B cell (primary cell): ENCODE results near the gene HTR7. TPM values are rescaled to one million over a fixed set of nuclear protein-coding genes. Genes with fewer than 3 reads are reported as not detected.
"Not testable (repeated sequence)": the region's sequence is repeated elsewhere in the genome, so short reads cannot be mapped to it uniquely, and the experiment has no call there.

Source experiments
- ATAC-seq: fragments of 200-7000 bp; cut with Tn5 transposase; one replicate; pipeline ENCODE4 v1.10.0; 2021; ENCODE audit warnings: low read depth, mild to moderate bottlenecking, moderate number of reproducible peaks, moderate library complexity
- CTCF ChIA-PET: fragments of 350-600 bp; sonication (Branson Sonifier 250); formaldehyde crosslinking; loops from one replicate; lab custom pipeline; 2021; ENCODE audit warnings: antibody characterized with exemption, inconsistent platforms; lab: Charles Lee
- POLR2A ChIA-PET: fragments of 350-600 bp; sonication (Branson Sonifier 250); formaldehyde crosslinking; loops from one replicate; lab custom pipeline; 2021; ENCODE audit warnings: antibody characterized with exemption; lab: Charles Lee
- DNase-seq: peaks from one replicate; pipeline ENCODE4 v3.0.0; 2013
- H2AFZ ChIP-seq: 2 replicates; pipeline ENCODE4 v1.6.1; 2012; ENCODE audit warnings: mild to moderate bottlenecking, low read depth, low read length; ENCODE audit not compliant: insufficient read depth, poor library complexity, severe bottlenecking
- H3K27ac ChIP-seq, 2 donors: 1 replicate in 1 of 2; 2 replicates in 1 of 2; pipeline ENCODE4 v1.5.1; 2012 to 2013; ENCODE audit warnings: low read length in 2 of 2, mild to moderate bottlenecking in 2 of 2, moderate library complexity in 1 of 2
- H3K27me3 ChIP-seq, 4 experiments: fragments of 200-600 bp in 1 of 4; sonication (generic) in 1 of 4; replicated peaks in 1 of 4; 1 replicate in 2 of 4; 2 replicates in 2 of 4; pipeline versions ENCODE4 v1.6.1 to v1.7.0; 2013 to 2016; ENCODE audit warnings: low read length in 3 of 4, mild to moderate bottlenecking in 2 of 4, mixed read lengths in 1 of 4, moderate library complexity in 1 of 4; ENCODE audit not compliant: insufficient read depth in 4 of 4, control insufficient read depth in 3 of 4; ENCODE audit errors: control extremely low read depth in 1 of 4
- H3K36me3 ChIP-seq, 2 experiments: replicated peaks in 1 of 2; 1 replicate in 1 of 2; 2 replicates in 1 of 2; pipeline versions ENCODE4 v1.6.1 to v1.7.1; 2013; ENCODE audit warnings: low read length in 1 of 2; ENCODE audit not compliant: insufficient read depth in 2 of 2, control insufficient read depth in 1 of 2; ENCODE audit errors: control extremely low read depth in 1 of 2, extremely low read depth in 1 of 2
- H3K4me1 ChIP-seq, 2 donors: fragments of 200-600 bp in 1 of 2; sonication (generic) in 1 of 2; 1 replicate in 1 of 2; 2 replicates in 1 of 2; pipeline versions ENCODE4 v1.5.1 to v1.6.1; 2013 to 2017; ENCODE audit warnings: low read length in 2 of 2; ENCODE audit not compliant: control insufficient read depth in 2 of 2, insufficient read depth in 2 of 2
- H3K4me2 ChIP-seq: replicated peaks from 2 replicates; pipeline ENCODE3; 2012; ENCODE audit warnings: mild to moderate bottlenecking, low read depth, low read length; ENCODE audit not compliant: poor library complexity, severe bottlenecking
- H3K4me3 ChIP-seq, 5 experiments: fragments of 200-600 bp in 1 of 5; sonication (generic) in 1 of 5; 1 replicate in 3 of 5; 2 replicates in 2 of 5; pipeline versions ENCODE4 v1.5.1 to v1.7.0; 2011 to 2016; ENCODE audit warnings: low read length in 4 of 5, mild to moderate bottlenecking in 4 of 5, low read depth in 2 of 5, control low read depth in 1 of 5, moderate library complexity in 1 of 5; ENCODE audit not compliant: insufficient read depth in 1 of 5; ENCODE audit errors: control extremely low read depth in 1 of 5, extremely low read depth in 1 of 5
- H3K79me2 ChIP-seq: fragments of 200-600 bp; sonication (generic); one replicate; pipeline ENCODE4 v1.6.0; 2016; ENCODE audit warnings: low read length; ENCODE audit not compliant: control insufficient read depth, insufficient read depth
- H3K9ac ChIP-seq: fragments of 200-600 bp; sonication (generic); 2 replicates; pipeline ENCODE4 v1.6.1; 2017; ENCODE audit warnings: mild to moderate bottlenecking, low read length, moderate library complexity
- H3K9me3 ChIP-seq, 3 donors: one replicate each; pipeline versions ENCODE4 v1.6.1 to v1.7.1; 2013; ENCODE audit warnings: low read length in 2 of 3; ENCODE audit not compliant: control insufficient read depth in 2 of 3, insufficient read depth in 1 of 3; ENCODE audit errors: control extremely low read depth in 1 of 3
- H4K20me1 ChIP-seq: 2 replicates; pipeline ENCODE4 v1.6.0; 2012; ENCODE audit warnings: mild to moderate bottlenecking, low read length; ENCODE audit not compliant: insufficient read depth, control insufficient read depth, poor library complexity, severe bottlenecking
- H3K27ac Mint-ChIP-seq: one replicate; pipeline ENCODE4 v1.8.0; 2021; ENCODE audit warnings: mixed read lengths
- H3K27me3 Mint-ChIP-seq: one replicate; pipeline ENCODE4 v1.8.0; 2021; ENCODE audit warnings: mixed read lengths
- H3K4me1 Mint-ChIP-seq: one replicate; pipeline ENCODE4 v1.8.0; 2021; ENCODE audit warnings: mixed read lengths
- H3K4me3 Mint-ChIP-seq: one replicate; pipeline ENCODE4 v1.8.0; 2021; ENCODE audit warnings: mixed read lengths
- H3K9me3 Mint-ChIP-seq: one replicate; pipeline ENCODE4 v1.8.0; 2022; ENCODE audit warnings: mixed read lengths; ENCODE audit not compliant: insufficient read depth
- EZH2 ChIP-seq: IDR thresholded peaks from 2 replicates; pipeline ENCODE4 v1.6.1; 2012; ENCODE audit warnings: borderline replicate concordance, low read depth, mild to moderate bottlenecking, moderate library complexity, low read length; ENCODE audit not compliant: insufficient read depth, poor library complexity, severe bottlenecking
- WGBS: methylation state at CpG from one replicate; pipeline ENCODE4 v1.1.5; 2013; ENCODE audit warnings: missing lambda C conversion rate; ENCODE audit not compliant: insufficient coverage; 5-methylcytosine and 5-hydroxymethylcytosine counted together
- intact Hi-C: fragments of 100-400 bp; cut with micrococcal nuclease; formaldehyde crosslinking; loops from one replicate; pipeline ENCODE4 v1.10.0; 2022
- polyA plus RNA-seq: library from polyadenylated mRNA; depleted of rRNA; stranded (reverse); fragments of >200 nt; gene quantifications from 2 replicates; pipeline ENCODE4 v1.2.3, GENCODE V29; 2012
- total RNA-seq, 2 donors: library from RNA; stranded (reverse); fragments of 120-200 nt in 1 of 2; gene quantifications; 1 replicate in 1 of 2; 2 replicates in 1 of 2; pipeline versions ENCODE4 v1.2.3 to v1.2.4, GENCODE V29; 2013 to 2022
- TF ChIP-seq, protein P1 (sequence below): fragments of 200-600 bp; IDR thresholded peaks from one replicate; pipeline ENCODE4 v1.8.0; 2022; ENCODE audit warnings: antibody characterized with exemption, mild to moderate bottlenecking

The HTR7 gene
- total and polyA plus RNA-seq, 2 donors (not counting 1 experiment from before 2014, with no cell fraction given), result 0.03 TPM; not detected in 1

DNA sequence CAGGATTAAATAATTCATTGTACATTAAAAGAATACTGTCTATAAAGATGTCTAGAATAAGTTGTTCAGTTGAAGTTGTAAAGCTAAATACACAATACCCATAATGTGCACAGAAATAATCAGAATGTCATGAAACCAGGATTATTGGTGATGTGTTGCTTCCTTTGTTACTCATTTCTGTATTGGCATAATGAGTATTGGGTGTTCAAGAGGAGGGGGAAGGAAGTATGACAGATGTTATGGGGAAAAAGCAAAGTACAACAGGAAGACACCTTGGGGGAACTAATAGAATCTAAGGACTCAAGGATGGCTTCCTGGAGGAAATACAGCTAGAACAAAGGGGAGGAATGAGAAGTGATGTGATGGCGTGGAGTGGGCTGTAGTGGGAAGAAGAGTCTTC, 48.1 kb upstream of the HTR7 start:
- H2AFZ ChIP-seq, result no peak overlapping the region
- 92% methylated on average over 1 of the region's 1 CpG for WGBS
- ATAC-seq (no peak), DNase-seq (no peak)
- no peaks in the 10 kb centered on the region for H3K4me1 ChIP-seq
- H4K20me1 ChIP-seq, result no peaks in the 10 kb centered on the region
- H3K9me3 Mint-ChIP-seq, result no peaks in the 10 kb centered on the region
- H3K4me3 Mint-ChIP-seq, result no peak overlapping the region
- intact Hi-C loops, result no loop called here
- H3K27ac ChIP-seq, result no peak overlapping the region
- ChIA-PET POLR2A (no interaction called here), CTCF (no interaction called here)
- H3K79me2 ChIP-seq, result no peaks in the 10 kb centered on the region
- H3K27me3 Mint-ChIP-seq, result no peaks in the 10 kb centered on the region
- TF ChIP-seq, protein P1, sequence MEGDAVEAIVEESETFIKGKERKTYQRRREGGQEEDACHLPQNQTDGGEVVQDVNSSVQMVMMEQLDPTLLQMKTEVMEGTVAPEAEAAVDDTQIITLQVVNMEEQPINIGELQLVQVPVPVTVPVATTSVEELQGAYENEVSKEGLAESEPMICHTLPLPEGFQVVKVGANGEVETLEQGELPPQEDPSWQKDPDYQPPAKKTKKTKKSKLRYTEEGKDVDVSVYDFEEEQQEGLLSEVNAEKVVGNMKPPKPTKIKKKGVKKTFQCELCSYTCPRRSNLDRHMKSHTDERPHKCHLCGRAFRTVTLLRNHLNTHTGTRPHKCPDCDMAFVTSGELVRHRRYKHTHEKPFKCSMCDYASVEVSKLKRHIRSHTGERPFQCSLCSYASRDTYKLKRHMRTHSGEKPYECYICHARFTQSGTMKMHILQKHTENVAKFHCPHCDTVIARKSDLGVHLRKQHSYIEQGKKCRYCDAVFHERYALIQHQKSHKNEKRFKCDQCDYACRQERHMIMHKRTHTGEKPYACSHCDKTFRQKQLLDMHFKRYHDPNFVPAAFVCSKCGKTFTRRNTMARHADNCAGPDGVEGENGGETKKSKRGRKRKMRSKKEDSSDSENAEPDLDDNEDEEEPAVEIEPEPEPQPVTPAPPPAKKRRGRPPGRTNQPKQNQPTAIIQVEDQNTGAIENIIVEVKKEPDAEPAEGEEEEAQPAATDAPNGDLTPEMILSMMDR, result no peak
- TF ChIP-seq EZH2, result no peak
- no peak overlapping the region for H3K9ac ChIP-seq
- H3K27me3 ChIP-seq, result no peaks in the 10 kb centered on the region
- H3K27ac Mint-ChIP-seq, result no peak overlapping the region
- peaks cover 0 to 9% of the 10 kb centered on the region in 2 experiments for H3K36me3 ChIP-seq
- H3K4me1 Mint-ChIP-seq, result no peaks in the 10 kb centered on the region
- no peak overlapping the region for H3K4me2 ChIP-seq
- H3K4me3 ChIP-seq, result no peak overlapping the region
- no peaks in the 10 kb centered on the region for H3K9me3 ChIP-seq

DNA sequence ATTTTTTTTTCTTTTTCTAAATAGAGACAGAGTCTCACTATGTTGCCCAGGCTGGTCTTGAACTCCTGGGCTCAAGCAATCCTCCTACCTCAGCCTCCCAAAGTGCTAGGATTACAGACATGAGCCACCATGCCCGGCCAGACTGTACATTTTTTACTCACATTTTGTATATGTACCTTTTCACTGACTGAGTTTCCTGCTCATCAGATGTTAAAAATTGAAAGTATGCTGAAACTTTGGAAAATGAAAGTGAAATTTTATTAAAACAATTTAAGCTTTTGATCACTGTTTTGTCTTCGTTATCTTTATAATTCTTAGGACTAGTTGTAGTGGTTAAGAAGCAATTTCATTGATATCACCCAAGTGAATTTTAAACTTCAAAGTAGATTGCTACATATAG, 39.1 kb upstream of the HTR7 start:
- intact Hi-C loops, H3K4me1 Mint-ChIP-seq, H3K4me2 ChIP-seq, H3K27ac Mint-ChIP-seq, H3K9me3 ChIP-seq, DNase-seq, H3K79me2 ChIP-seq, H3K9me3 Mint-ChIP-seq, H3K27me3 ChIP-seq, ATAC-seq, POLR2A ChIA-PET, H3K4me1 ChIP-seq, H3K4me3 Mint-ChIP-seq, H3K4me3 ChIP-seq, H2AFZ ChIP-seq, H3K27ac ChIP-seq, H4K20me1 ChIP-seq, H3K27me3 Mint-ChIP-seq, H3K9ac ChIP-seq: not testable (repeated sequence)
- WGBS, result no CpG with 5 or more reads among the region's 2 CpGs
- H3K36me3 ChIP-seq, result peaks cover 2 to 43% of the 10 kb centered on the region in 2 experiments
- CTCF ChIA-PET, result interaction anchor here (1.8 to 2.0 kb wide), 2 partner anchors 12 to 15 kb away, joined by 3 to 5 read pairs; no protein-coding TSS in a partner anchor
